IPS-18c (cell line): ENCODE results near the gene CBX8.

Experiments used
- H3K4me3 ChIP-seq: 2 replicates; pipeline ENCODE4 v1.7.0; 2013; ENCODE audit warnings: low read depth, mild to moderate bottlenecking, low read length, moderate library complexity; ENCODE audit not compliant: insufficient read depth
- H3K9me3 ChIP-seq: one replicate; pipeline ENCODE4 v1.6.1; 2013; ENCODE audit warnings: mild to moderate bottlenecking, low read length, moderate library complexity; ENCODE audit not compliant: control insufficient read depth, insufficient read depth

The CBX8 gene

DNA sequence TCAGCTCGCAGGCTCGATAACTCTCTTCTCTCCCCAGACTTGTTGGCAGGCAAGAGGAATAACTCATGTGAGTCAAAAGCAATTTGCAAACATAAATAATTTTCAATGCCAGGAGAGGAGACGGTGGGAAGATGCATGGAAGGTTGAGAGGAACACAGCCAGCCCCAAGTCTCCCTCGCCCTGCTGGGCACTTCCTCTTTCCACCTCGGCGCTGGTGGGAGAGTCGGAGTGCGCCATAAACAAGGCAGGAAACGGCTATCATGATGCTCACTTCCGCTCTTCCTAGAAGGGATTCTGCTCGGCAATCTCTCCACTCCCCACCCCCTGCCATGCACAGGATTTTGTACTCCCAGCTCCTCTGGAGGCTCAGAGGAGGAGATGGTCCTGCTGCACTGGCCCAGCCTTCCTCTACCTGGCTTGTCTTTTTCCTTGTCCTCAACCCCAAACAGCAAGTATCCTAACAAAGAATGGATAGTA is 29.4 kb upstream of the CBX8 start:
- no peak overlapping the region for H3K4me3 ChIP-seq
- no peaks in the 10 kb centered on the region for H3K9me3 ChIP-seq

DNA sequence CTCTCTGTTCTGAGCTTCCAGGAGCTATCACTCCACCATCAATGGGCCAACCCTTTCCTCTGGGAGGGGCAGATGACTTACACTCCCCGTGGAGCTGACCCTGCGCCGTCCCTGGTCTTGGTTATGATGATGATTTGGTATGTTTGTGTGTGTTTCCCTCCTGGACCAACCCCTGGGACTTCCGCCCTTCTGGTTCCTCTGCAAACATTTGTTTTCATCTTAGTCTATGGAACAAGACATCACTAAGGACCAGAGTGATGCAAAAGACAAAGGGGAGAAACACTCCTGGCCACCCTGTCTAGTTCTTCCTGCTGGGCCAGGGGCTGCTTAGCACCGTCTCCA is 28.7 kb upstream of the CBX8 start:
- H3K4me3 ChIP-seq: no peak overlapping the region
- H3K9me3 ChIP-seq: no peaks in the 10 kb centered on the region

DNA sequence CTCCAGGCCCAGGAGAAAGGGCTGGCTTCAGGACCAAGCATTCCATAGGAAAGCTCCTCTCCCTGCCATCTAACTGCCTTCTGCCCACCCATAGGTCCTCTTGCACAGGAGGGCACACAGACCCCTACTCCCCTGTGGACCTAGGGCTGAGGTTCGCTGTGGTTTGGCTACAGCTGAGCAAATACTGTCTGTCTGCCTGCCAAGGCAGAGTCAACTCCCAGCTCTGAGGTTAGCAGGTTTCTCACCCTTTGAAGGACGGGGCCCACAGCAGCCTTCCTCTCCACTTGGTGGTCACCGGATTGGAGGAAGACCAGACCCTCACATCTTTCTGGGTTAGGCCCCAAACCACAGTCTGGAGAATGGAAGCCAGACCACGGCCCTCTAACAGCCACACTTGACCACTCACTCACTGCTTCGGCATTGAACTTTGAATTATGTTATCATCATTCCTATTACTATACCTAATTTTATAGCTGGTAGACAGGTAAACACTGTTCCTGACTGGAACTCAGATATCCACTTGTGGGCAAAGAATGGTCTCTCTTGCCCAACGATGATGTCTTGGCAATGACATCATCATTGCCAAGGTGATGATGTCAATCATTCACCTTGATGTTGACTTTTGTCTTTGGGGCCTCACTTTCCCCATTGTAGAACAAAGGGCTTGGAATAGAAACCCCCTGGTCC is 28.2 kb upstream of the CBX8 start:
- Histone ChIP-seq H3K9me3 (no peaks in the 10 kb centered on the region), H3K4me3 (no peak overlapping the region)

DNA sequence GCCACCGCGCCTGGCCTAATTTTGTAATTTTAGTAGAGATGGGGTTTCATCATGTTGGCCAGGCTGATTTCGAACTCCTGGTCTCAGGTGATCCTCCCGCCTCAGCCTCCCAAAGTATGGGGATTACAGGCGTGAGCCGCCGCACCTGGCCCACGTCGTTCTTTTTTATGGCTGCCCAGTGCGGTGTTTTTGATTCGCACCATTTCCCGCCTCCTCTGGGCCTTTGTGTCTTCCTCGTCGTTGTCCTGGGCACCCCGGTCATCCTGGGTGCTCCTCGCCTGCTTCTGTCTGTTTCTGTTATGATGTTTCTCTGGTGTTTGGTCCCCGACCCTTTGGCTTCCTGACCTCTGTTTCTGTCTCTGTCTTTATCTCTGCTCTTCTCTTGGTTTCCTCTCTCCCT is 27.4 kb upstream of the CBX8 start:
- Histone ChIP-seq H3K9me3 (no peaks in the 10 kb centered on the region), H3K4me3 (no peak overlapping the region)

DNA sequence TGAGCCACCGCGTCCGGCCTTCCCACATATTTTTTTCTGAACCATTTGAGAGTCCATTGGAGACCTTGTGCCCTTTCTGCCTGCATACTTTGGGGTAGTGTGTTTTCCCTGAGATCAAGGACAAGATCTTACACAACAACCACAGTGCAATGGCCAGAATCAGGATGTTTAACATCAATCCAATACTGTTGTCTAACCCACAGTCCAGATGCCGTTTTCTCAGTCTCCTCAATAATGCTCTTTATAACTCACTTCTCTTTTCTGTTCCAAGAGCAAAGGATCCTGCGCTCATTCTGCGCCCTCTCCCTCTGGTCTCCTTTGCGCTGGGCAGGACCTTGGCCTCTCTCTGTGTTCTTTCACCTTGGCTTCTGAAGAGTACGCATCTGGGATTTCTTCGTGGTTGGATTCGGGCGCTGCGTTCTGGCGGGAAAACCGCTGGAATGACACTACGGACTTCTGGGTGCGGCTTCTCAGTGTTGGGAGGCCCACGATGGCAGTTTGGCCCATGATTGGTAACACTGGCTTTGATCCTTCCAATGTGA is 25.8 kb upstream of the CBX8 start:
- H3K4me3 ChIP-seq: no peak overlapping the region

DNA sequence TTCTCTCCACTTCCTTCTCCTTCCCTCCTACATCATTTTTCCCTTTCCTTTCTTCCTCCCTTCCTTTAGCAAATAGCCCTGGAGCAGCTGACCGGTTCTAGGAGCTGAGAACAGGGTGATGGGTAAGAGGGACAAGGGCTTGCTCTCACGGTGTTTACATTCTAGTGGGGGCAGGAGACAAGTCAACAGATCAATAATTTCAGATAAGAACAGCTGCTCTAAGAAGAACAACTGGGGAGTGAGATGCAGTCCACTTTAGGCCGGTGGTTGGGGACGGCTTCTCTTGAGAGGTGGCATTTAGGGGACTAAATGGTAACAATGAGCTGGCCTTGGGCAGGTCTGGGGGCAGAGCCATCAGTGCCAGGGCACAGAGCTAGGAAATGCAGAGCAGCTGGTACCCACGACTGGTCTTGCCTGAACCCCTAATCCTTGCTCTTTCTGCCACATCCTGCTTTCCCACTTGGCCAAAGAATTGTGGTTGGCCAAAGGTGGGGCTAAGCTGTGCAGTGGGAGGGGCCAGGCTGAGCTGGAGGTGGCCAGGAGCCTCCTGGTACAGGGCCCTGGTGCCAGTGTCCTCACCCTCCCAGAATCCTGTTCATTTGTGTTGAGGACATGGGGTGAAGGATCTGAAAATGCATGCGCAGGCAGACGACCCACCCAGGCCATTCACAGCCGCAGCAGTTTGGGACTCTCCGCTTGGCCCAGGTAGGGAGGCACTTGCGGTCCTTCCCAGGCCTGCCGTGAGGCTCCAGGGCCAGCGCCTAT is 24.6 kb upstream of the CBX8 start:
- H3K4me3 ChIP-seq: no peak overlapping the region
- no peaks in the 10 kb centered on the region for H3K9me3 ChIP-seq

More for the DNA sequence above, 25.8 kb upstream of the CBX8 start:
- no peaks in the 10 kb centered on the region for H3K9me3 ChIP-seq

DNA sequence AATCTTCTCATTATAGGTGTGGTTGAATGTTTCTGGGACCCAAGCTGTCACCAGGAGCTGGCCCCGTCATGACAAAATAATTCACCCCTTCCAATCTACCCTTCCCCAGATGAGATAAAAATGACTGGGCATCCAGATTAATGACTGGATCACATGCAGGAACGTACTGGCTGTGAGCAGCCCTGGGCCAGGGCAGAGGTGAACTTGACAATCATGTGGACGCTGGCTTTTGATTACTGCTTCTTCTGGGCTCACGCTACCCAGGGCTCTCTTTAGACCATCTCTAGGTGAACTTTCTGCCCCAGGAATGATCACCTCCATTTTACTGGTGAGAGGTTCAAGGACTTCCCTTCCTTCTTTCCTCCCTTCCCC is 24.1 kb upstream of the CBX8 start:
- Histone ChIP-seq H3K4me3 (no peak overlapping the region), H3K9me3 (no peaks in the 10 kb centered on the region)

DNA sequence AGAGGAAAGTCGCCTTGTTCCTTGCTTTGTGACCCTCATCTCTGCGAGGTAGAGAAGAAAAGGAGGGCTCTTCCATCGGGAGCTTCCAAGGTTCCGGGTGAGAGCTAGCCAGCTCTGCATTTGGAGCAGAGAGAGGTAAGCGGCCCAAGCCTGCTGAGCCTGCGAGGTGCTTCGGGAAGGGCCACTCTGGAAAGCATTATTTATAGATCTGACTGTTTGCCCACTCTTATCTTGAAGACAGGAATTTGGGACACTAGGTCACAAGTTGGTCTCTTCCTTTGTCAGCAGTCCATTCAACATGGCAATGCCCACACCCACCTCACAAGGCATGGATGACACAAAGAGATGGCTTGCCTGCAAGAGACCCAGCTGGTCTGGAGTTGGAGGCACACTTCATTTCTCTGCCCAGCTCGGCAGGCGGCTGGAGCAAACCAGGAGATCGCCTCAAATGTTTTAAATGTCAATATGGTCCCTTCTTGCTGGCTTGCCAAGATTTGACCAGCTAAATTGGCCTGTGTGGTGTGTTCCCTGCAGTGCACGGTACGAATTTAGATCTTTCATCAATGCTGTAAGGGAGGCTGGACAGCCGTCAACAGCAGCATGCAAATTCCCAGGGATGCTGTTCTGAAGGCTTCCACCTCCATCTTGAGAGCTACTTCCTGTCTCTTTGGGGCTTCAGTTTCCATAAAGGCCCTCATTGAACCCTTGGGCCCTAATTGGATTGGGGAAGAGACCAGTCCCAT is 22.8 kb upstream of the CBX8 start:
- Histone ChIP-seq H3K4me3 (no peak overlapping the region), H3K9me3 (peaks cover 2% of the 10 kb centered on the region)

DNA sequence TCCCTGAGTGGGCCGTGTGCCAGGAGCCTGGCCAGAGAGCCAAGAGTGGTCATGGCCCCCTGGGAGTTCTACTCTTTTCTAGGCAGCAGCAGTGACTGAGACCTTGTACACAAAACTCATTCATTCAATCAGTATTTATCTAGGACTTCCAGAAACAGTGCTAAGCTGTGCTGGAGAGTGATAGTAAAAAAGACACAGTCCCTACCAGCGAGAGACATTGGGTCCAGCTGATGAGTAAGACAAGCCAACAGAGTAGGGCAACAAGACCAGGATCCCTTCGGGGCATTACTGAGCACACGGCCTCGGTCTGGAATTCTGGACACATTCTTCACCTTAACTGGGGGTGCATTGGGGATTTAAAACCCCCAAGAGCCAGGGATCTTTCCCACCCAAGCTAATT is 22.2 kb upstream of the CBX8 start:
- peaks cover 2% of the 10 kb centered on the region for H3K9me3 ChIP-seq
- no peak overlapping the region for H3K4me3 ChIP-seq

DNA sequence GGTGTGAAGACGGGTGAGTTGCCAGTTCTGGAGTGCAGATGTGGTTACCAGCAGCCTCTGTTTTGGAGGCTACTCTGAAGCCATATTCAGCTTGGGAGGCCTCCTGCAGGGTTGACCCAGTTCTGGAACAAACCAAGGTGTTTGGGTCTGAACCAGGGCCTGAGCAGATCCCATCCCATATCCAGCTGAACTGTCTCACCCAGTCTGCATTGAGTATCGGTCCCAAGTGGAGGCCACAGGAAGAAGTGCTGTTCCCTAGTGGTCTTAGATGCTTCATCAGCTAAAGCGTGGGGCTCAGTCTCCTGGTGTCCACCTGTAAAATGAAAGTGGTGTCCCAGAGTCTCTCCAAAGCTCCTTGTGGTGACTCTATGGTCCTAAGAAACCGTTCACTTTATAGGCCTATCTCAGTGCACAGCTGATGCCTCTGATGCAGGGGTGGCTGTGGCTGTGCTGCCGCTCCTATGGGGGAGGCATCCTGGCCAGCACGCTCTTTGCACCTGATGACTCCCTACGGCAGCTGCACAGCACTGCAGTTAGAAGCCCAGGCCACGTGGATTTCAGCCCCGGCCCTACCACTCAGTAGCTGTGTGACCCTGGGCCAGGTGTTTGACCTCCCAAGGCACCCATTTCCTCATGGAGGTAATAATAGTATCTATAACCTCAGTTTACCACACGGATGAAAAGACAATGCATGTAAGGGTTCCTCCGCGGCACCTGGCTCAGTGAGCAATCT is 21.3 kb upstream of the CBX8 start:
- H3K9me3 ChIP-seq: peaks cover 2% of the 10 kb centered on the region
- no peak overlapping the region for H3K4me3 ChIP-seq

DNA sequence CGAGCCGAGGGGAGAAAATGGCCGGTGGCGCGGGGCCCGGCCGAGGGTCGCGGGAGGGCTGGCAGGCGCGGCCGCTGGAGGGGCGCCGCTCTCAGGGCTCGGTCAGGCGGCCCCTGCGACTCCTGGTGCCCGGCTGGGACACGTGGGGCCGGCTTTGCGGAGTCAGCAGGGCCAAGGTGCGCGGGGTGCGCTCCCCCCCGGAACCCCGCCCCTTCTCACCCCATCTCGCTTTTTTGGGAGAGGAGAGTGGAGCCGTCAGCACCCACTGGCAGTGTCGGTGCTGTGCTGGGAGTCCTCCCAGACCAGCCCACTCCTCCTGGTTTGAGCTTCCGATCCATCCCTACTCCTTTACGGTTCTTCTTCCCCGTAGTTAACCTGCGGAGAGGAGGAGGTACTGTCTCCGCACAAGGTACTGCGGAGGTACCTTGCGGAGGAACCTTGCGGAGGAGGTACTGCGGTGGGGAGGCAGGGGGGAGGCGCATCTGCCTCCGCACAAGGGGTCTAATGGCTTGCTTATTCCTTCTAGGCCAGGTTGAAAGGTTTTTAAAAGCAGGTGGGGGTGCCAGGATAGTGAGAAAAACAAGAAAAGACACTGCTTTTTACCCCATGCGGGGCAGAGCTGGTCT is 19.1 kb upstream of the CBX8 start:
- Histone ChIP-seq H3K4me3 (peak overlapping the region; percentile 31), H3K9me3 (peaks cover 2% of the 10 kb centered on the region)

DNA sequence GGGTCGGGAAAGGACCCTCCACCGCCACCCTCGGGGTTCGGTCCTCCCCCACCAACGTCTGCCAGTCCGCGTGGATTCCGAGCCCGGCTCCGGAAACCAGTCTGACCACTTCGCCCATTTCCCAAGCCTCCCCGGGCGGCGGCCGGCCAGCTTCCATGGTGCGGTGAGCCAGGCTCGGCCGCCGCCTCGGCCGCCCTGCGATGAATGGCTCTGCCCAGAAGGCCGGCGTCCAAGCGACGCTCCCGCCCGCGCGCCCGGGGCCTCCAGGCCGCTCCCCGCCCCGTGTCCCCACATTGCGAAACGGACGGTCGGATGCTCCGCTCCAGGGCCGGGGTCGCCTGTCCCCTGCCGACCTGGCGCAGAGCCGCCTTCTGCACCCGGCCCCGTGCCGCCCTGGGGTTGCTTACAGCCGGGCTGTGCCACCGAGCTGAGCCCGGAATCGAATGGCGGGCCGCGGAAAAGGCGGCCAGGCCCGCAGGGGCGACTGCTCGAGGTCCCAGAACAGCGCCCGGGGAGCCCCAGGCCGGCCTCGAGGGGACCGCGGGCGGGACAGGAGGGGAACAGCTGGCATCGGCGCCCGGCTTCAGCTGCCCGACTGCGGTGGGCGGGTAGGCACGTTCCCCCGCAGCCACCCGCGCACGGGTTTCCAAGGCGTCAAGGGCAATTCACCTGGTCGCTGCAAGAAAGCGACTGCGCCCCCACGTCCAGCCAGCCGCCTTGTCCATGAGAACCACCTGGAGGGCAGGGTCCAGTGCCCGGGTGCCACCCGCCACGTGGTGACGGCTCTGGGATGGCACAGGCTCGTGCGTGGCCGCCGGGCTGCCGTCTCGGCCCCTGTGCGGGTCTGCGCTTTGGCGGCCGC is 18.3 kb upstream of the CBX8 start:
- peak overlapping the region; percentile 31 for H3K4me3 ChIP-seq
- peaks cover 2% of the 10 kb centered on the region for H3K9me3 ChIP-seq

DNA sequence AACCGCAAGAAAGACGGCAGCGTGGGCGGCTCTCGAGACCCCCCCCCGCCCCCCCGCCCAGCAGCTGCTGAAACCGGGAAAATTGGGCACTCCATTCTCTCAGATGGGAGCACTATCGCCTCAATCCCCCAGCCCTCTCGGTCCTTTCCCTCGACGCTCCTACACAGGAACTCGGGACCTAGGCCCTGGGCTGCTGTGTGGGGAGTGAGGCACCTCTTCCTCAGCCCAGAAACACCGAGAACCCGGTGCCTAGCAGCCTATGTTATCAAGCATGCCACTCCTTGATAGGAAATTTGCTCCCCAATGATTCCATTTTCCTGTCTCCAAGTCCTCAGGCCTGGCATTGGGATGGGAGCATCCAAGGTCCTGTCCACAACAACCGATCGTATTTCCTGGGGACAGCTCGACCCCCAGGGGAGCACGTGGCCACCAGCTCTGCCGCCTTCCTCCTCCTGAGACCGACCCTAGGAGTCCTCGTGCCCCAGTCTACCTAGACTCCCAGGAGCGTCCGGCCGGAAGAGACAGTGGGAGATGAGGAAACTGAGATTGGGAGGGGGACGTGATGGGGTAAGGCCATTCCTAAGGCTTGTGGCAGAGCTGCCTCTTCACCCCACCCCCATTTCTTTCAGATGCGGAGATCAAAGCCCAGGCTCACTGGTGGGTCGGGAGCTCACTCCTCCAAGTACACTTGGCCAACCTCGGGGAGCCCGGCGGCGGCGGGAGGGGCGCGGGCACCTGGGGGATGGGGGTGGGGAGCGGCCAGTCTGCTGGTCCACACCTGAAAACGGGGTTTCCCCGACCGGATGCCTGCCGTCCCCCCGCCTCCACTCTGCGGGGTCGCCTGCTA is 17.5 kb upstream of the CBX8 start:
- peaks cover 2% of the 10 kb centered on the region for H3K9me3 ChIP-seq
- H3K4me3 ChIP-seq: peak overlapping the region; percentile 28; the same call in 1 of the 2 replicates

DNA sequence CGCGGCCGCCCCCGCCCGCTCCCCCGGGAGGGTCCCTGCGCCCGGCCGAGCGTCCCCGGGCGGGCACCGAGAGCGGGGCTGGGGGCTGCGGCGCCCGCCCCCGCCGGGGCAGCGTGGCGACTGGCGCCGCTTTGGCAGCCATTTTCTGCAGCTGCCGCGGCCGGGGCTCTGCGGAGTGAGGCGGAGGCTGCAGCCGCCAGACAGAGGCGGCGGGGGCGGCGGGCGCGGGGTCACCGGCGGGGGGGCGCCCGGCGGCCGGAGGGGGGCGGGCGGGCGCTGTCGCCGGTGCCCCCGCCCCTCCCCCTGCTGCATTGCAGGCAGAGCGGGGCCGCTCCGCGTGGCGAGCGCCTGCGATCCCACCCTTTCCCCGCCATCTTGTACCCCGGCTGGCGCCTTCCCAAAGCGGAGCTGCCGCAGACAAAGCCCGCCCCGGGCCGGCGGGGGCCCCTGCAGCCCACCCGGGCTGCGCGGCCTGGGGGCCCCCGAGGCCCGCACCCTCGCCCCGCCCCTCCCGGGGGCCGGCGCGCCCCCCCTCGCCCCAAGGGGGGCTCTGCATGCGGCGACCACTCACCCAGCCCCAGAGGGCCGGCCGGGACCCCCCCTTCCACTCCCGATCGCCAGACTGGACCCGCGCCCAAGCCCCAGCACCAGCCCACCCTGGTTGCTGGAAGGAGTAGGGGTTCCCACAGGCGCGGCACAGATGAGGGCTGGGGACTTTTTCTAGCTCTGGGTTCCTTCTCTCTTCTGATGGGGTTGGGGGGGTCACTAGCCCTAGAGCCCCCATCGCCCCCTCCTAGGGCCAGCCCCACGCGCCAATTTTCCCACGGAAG is 16.6 kb upstream of the CBX8 start:
- peak overlapping the region; percentile 28; the same call in 1 of the 2 replicates for H3K4me3 ChIP-seq

More for the DNA sequence above, 16.6 kb upstream of the CBX8 start:
- peaks cover 2% of the 10 kb centered on the region for H3K9me3 ChIP-seq
